GM18909 (cell line): ENCODE results near the gene TUBD1.

Experiments used
- ATAC-seq: cut with Tn5 transposase; IDR thresholded peaks from one replicate; pipeline ENCODE4 v1.9.1; 2021; ENCODE audit warnings: mild to moderate bottlenecking; ENCODE audit not compliant: unreplicated experiment, poor library complexity

Gene TUBD1

GRCh38 chr17:59828478-59828760, 64.3 kb downstream of the TUBD1 start:
- ATAC-seq: no peak

- ATAC-seq: no peak
Observed at GRCh38 chr17:59827721-59828477, 64.8 kb downstream of the TUBD1 start.

- ATAC-seq: no peak
Observed at GRCh38 chr17:59826706-59827453, 65.9 kb downstream of the TUBD1 start.

- ATAC-seq: no peak
Observed at GRCh38 chr17:59825533-59826322, 67.0 kb downstream of the TUBD1 start.

- ATAC-seq: no peak
Observed at GRCh38 chr17:59815965-59816364, 76.8 kb downstream of the TUBD1 start.

GRCh38 chr17:59814685-59815084, 78.1 kb downstream of the TUBD1 start:
- ATAC-seq: no peak

- ATAC-seq: no peak
Observed at GRCh38 chr17:59814276-59814675, 78.5 kb downstream of the TUBD1 start.

- ATAC-seq: no peak
Observed at GRCh38 chr17:59812139-59812538, 80.6 kb downstream of the TUBD1 start.

- no peak for ATAC-seq
Observed at GRCh38 chr17:59811209-59811608, 81.5 kb downstream of the TUBD1 start.

- no peak for ATAC-seq
Observed at GRCh38 chr17:59810894-59811153, 81.9 kb downstream of the TUBD1 start.
